ENCODE data around the gene APOBEC3H. TPM values are rescaled to one million over a fixed set of nuclear protein-coding genes. Genes with fewer than 3 reads are reported as not detected.

The APOBEC3H gene
- polyA plus RNA-seq, 4 donors, result 0.12 to 0.22 TPM; not detected in 2

DNA sequence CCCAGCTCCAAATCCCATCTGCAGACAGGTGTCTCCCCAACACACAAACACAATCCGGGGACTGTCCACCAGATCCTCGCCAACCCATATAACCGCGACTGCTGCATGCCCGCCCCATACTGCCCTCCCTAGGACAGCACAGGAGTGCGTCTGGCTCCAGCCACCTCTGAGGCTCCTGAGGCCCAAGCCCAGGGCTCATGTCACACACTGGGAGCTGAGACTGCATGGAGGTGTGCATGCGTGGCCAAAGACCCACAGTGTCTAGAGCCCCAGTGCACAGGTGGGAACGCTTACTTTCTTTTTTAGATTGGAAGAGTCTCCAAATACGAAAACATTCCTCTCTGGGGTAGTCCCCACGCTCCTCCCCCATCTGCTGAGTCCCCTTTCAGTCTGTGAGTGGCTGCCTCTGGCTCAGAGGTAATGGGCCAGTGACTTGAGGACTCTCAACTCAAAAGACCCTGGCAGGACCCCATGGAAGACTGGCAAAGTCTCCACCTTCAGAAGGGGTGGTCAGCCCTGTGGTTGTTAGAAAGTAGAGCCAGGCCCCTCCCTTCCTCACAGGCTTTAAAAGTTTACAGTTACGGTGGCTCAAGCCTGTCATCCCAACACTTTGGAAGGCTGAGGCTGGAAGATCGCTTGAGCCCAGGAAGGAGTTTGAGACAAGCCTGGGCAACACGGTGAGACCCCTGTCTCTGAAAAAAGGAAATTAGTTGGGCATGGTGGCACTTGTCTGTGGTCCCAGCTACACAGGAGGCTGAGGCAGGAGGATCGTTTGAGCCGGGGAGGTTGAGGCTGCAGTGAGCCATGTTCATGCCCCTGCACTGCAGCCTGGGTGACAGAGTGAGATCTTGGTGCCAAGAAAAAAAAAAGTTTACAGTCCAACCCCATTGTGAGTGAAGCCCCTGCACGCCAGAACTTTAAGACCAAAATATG, 53.1 kb downstream of the APOBEC3H start:
- DNase-seq, result no peak

DNA sequence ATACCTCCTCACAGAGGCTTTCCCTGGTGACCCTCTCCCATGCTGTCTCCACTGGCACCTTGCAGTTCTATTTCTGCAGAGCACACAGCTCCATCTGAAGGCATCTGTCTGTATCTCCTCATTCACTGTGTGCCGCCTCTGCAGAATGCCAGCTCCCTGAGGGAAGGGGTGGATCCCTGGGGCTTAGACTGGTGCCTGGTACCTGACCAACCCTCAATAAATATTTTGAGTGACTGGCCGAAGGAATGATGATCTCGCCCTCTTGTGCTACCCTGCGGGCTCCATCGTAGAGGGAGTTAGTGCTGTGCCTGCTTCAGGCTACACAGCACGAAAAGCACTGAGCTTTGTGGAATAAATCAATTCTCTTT, 53.8 kb downstream of the APOBEC3H start:
- Histone ChIP-seq H3K27me3 (ENCODE audit: control insufficient read depth in 3 of 3, insufficient read depth in 3 of 3, low read length in 3 of 3) (peaks cover 0 to 26% (median 0%) of the 10 kb centered on the region in 3 donors), H3K27ac (ENCODE audit: low read depth in 1 of 3, low read length in 2 of 3) (peak overlapping the region in 1 of 3 donors; percentile 59), H3K9me3 (ENCODE audit: control insufficient read depth in 2 of 2, insufficient read depth in 1 of 2, low read depth in 1 of 2, low read length in 1 of 2) (no peaks in the 10 kb centered on the region), H3K36me3 (ENCODE audit: control insufficient read depth in 3 of 3, insufficient read depth in 2 of 3, low read depth in 1 of 3, low read length in 3 of 3) (peaks cover 0 to 21% (median 0%) of the 10 kb centered on the region in 3 donors), H3K4me3 (ENCODE audit: low read depth in 1 of 3, low read length in 3 of 3) (no peak overlapping the region), H3K4me1 (ENCODE audit: control insufficient read depth in 3 of 3, insufficient read depth in 2 of 3, low read depth in 1 of 3, low read length in 2 of 3) (peaks cover 0 to 18% (median 7%) of the 10 kb centered on the region in 3 donors)
- no peak for FAIRE-seq
- no peak for DNase-seq
- 46 to 64% (median 60%) methylated on average over 6 of the region's 6 CpGs for WGBS, 3 donors

More for the DNA sequence above, 53.1 kb downstream of the APOBEC3H start:
- Histone ChIP-seq H3K4me3 (ENCODE audit: low read depth in 1 of 3, low read length in 3 of 3) (no peak overlapping the region), H3K4me1 (ENCODE audit: control insufficient read depth in 3 of 3, insufficient read depth in 2 of 3, low read depth in 1 of 3, low read length in 2 of 3) (peaks cover 0 to 18% (median 7%) of the 10 kb centered on the region in 3 donors), H3K27me3 (ENCODE audit: control insufficient read depth in 3 of 3, insufficient read depth in 3 of 3, low read length in 3 of 3) (peaks cover 0 to 19% (median 0%) of the 10 kb centered on the region in 3 donors), H3K27ac (ENCODE audit: low read depth in 1 of 3, low read length in 2 of 3) (peak overlapping the region in 2 of 3 donors; percentile 5 to 76), H3K36me3 (ENCODE audit: control insufficient read depth in 3 of 3, insufficient read depth in 2 of 3, low read depth in 1 of 3, low read length in 3 of 3) (peaks cover 0 to 21% (median 0%) of the 10 kb centered on the region in 3 donors), H3K9me3 (ENCODE audit: control insufficient read depth in 2 of 2, insufficient read depth in 1 of 2, low read depth in 1 of 2, low read length in 1 of 2) (no peaks in the 10 kb centered on the region)
- WGBS, 3 donors, result 79 to 80% (median 79%) methylated on average over 16 of the region's 16 CpGs
- FAIRE-seq, result no peak

DNA sequence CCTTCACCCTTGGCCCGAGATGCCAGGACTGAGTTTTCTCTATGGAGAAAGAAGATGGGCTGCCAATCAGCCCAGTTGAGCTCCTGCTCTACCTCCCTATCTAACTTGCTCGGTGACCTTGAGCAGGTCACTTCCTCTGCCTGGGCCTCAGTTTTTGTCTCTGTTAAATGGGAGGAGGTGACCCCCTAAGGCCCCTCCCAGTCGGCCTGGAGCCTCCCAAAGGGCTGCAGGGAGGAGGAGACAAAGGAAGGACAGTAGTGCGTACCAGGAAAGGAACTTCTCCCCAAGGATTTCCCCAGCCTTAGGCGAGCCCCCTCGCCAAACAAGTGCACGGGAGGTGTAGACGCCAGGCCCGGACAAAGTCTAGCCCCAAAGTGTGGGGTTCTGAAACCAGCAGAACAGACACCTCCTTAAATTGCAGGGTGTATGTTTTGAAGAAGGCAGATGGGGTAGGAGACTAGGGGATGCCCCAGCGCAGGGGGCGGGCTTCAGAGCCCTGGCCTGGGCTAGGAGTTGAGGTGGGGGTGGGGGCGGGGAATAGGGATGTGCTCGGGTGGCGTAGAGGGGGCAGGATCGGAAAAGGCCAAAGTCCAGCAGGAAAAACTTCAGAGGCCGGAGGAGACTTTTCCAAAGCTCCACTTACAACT, 54.4 kb downstream of the APOBEC3H start:
- WGBS, 3 donors, result 20 to 42% (median 23%) methylated on average over 15 to 16 of the region's 16 CpGs
- H3K4me3 ChIP-seq (ENCODE audit: low read depth in 1 of 3, low read length in 3 of 3), result peak overlapping the region; percentile 63 to 96 (median 84)
- peaks cover 0 to 30% (median 0%) of the 10 kb centered on the region in 3 donors for H3K27me3 ChIP-seq (ENCODE audit: control insufficient read depth in 3 of 3, insufficient read depth in 3 of 3, low read length in 3 of 3)
- FAIRE-seq, result no peak
- peaks cover 0 to 21% (median 0%) of the 10 kb centered on the region in 3 donors for H3K36me3 ChIP-seq (ENCODE audit: control insufficient read depth in 3 of 3, insufficient read depth in 2 of 3, low read depth in 1 of 3, low read length in 3 of 3)
- no peaks in the 10 kb centered on the region for H3K9me3 ChIP-seq (ENCODE audit: control insufficient read depth in 2 of 2, insufficient read depth in 1 of 2, low read depth in 1 of 2, low read length in 1 of 2)
- peaks cover 0 to 12% (median 7%) of the 10 kb centered on the region in 3 donors for H3K4me1 ChIP-seq (ENCODE audit: control insufficient read depth in 3 of 3, insufficient read depth in 2 of 3, low read depth in 1 of 3, low read length in 2 of 3)
- peak overlapping the region in 1 of 3 donors; percentile 88 for H3K27ac ChIP-seq (ENCODE audit: low read depth in 1 of 3, low read length in 2 of 3)
- peak in 1 of 2 donors; percentile 47 for DNase-seq

DNA sequence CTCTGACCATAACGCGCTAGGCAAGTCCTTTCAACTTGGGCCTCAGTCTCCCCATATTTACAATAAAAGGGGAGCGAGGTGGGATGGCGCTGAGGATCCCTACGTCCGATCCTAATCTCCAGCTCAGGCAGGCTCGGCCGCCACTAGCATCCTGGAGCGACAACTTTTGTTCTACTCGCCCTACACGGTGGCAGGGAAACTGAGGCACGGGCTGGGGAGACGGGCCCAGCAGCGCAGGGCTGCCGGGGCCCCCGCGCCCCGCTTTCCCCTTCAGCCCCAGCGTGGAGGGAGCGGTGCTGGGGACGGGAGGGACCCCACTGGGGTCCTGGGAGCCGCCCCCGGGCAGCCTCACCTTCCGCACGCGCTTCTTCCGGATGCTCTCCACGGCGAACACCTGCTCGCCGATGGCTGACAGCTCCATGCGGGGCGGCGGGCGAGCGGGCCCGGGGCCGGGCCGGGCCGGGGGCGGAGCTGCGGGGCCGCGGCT, 55.0 kb downstream of the APOBEC3H start:
- DNase-seq (no peak), FAIRE-seq (no peak)
- Histone ChIP-seq H3K36me3 (ENCODE audit: control insufficient read depth in 3 of 3, insufficient read depth in 2 of 3, low read depth in 1 of 3, low read length in 3 of 3) (peaks cover 0 to 21% (median 0%) of the 10 kb centered on the region in 3 donors), H3K27me3 (ENCODE audit: control insufficient read depth in 3 of 3, insufficient read depth in 3 of 3, low read length in 3 of 3) (peaks cover 0 to 33% (median 0%) of the 10 kb centered on the region in 3 donors), H3K4me3 (ENCODE audit: low read depth in 1 of 3, low read length in 3 of 3) (peak overlapping the region; percentile 63 to 96 (median 84)), H3K4me1 (ENCODE audit: control insufficient read depth in 3 of 3, insufficient read depth in 2 of 3, low read depth in 1 of 3, low read length in 2 of 3) (peaks cover 0 to 11% (median 7%) of the 10 kb centered on the region in 3 donors), H3K27ac (ENCODE audit: low read depth in 1 of 3, low read length in 2 of 3) (peak overlapping the region; percentile 38 to 88 (median 72)), H3K9me3 (ENCODE audit: control insufficient read depth in 2 of 2, insufficient read depth in 1 of 2, low read depth in 1 of 2, low read length in 1 of 2) (no peaks in the 10 kb centered on the region)
- WGBS, 3 donors, result 4 to 8% (median 5%) methylated on average over 25 to 44 of the region's 44 CpGs

DNA sequence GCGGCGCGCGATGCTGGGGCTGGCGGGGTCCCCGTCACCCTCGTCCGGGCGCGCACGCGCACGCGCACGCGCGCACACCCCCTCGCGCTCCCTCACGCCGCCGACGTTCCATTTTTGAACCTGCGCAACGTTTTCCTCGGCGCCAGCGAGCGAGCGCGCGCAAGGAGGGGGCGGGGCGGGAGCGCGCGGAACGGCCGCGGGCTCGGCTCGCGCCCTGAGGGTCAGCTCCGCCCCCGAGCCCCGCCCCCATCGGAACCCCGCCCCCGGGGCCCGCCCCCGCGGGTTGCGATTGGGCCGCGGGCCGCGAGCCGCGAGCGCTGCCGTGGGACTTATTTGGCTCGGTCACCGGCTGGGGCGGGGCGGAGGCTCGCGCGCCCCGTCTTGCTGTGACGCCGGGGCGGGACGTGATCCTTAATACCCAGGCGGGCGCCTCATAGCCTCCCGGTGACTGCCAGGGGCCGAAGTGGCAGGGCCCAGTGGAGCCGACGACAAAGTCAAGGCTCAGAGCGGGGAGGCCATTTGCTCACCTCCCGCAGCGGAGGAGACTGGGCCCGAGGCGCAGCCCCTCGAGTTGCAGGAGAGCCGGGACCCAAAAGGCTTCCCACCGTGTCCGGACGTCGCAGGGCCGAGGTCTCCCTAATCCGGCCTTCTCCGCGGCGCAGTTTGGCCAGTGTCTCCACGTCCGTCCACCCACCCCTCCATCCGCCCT, 55.6 kb downstream of the APOBEC3H start, which contains the start of gene CBX7:
Gene CBX7 (minus strand): TSS at position 170 of the 709 bp plus-strand sequence. CDS start 236 bp downstream, outside the sequence.
- 0 to 1% (median 0%) methylated on average over 35 to 98 of the region's 98 CpGs for WGBS, 3 donors
- Histone ChIP-seq H3K27ac (ENCODE audit: low read depth in 1 of 3, low read length in 2 of 3) (peak within 1 kb of the TSS; percentile 64 to 95 (median 72)), H3K9me3 (ENCODE audit: control insufficient read depth in 2 of 2, insufficient read depth in 1 of 2, low read depth in 1 of 2, low read length in 1 of 2) (no peaks in the 10 kb centered on the region), H3K36me3 (ENCODE audit: control insufficient read depth in 3 of 3, insufficient read depth in 2 of 3, low read depth in 1 of 3, low read length in 3 of 3) (peaks cover 0 to 18% (median 0%) of the 10 kb centered on the region in 3 donors), H3K4me1 (ENCODE audit: control insufficient read depth in 3 of 3, insufficient read depth in 2 of 3, low read depth in 1 of 3, low read length in 2 of 3) (peaks cover 0 to 11% (median 7%) of the 10 kb centered on the region in 3 donors), H3K27me3 (ENCODE audit: control insufficient read depth in 3 of 3, insufficient read depth in 3 of 3, low read length in 3 of 3) (peaks cover 0 to 36% (median 1%) of the 10 kb centered on the region in 3 donors), H3K4me3 (ENCODE audit: low read depth in 1 of 3, low read length in 3 of 3) (peak within 1 kb of the TSS; percentile 67 to 96 (median 84))
- DNase-seq, result peak; percentile 87 to 92
- no peak for FAIRE-seq

DNA sequence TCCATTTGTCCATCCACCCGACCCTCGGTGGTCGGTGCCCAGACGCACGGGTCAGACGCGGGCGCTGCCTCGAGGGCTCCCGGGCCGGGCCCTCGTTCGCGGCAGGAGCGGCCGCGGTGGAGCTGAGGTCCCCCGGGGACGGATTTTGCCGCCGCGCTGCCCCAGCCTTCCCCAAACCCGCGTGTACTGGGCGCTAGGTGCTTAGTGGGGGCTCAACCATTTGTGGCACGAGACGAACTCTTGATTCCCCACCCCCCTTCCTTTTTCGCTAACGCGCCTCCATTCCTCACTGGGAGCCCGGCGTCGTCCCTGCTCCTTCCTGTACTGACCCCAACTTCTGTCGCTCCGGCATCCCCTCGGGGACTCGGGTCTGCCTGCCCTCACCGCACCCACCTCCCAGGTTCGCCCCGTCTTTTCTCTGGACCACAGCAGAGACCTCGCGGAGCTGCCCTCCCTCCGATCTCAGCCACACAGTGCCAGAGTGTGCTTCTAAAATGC, 56.2 kb downstream of the APOBEC3H start:
- peak in 1 of 2 donors; percentile 29 for DNase-seq
- peak overlapping the region; percentile 60 to 95 (median 64) for H3K27ac ChIP-seq (ENCODE audit: low read depth in 1 of 3, low read length in 2 of 3)

More for the DNA sequence above, 56.2 kb downstream of the APOBEC3H start:
- 1 to 6% (median 3%) methylated on average over 19 to 43 of the region's 43 CpGs for WGBS, 3 donors
- H3K36me3 ChIP-seq (ENCODE audit: control insufficient read depth in 3 of 3, insufficient read depth in 2 of 3, low read depth in 1 of 3, low read length in 3 of 3), result peaks cover 0 to 15% (median 0%) of the 10 kb centered on the region in 3 donors
- peaks cover 0 to 11% (median 7%) of the 10 kb centered on the region in 3 donors for H3K4me1 ChIP-seq (ENCODE audit: control insufficient read depth in 3 of 3, insufficient read depth in 2 of 3, low read depth in 1 of 3, low read length in 2 of 3)
- no peak for FAIRE-seq
- H3K27me3 ChIP-seq (ENCODE audit: control insufficient read depth in 3 of 3, insufficient read depth in 3 of 3, low read length in 3 of 3), result peaks cover 0 to 37% (median 3%) of the 10 kb centered on the region in 3 donors
- peak overlapping the region; percentile 32 to 67 (median 56) for H3K4me3 ChIP-seq (ENCODE audit: low read depth in 1 of 3, low read length in 3 of 3)
- no peaks in the 10 kb centered on the region for H3K9me3 ChIP-seq (ENCODE audit: control insufficient read depth in 2 of 2, insufficient read depth in 1 of 2, low read depth in 1 of 2, low read length in 1 of 2)

Data from small intestine (tissue), 7 donors.